ENCODE measurements around the gene ETFDH.

ETFDH gene

GRCh38 chr4:158756588-158756987 lies 84.5 kb downstream of the ETFDH start:
- no peak for DNase-seq

- no peak for DNase-seq
Observed at GRCh38 chr4:158758142-158758541, 86.0 kb downstream of the ETFDH start.

GRCh38 chr4:158758703-158759102 lies 86.6 kb downstream of the ETFDH start:
- no peak for DNase-seq
